ENCODE data around the gene PLXNB2.
"Not testable (repeated sequence)": the region's sequence is repeated elsewhere in the genome, so short reads cannot be mapped to it uniquely, and the experiment has no call there.

The PLXNB2 gene

DNA sequence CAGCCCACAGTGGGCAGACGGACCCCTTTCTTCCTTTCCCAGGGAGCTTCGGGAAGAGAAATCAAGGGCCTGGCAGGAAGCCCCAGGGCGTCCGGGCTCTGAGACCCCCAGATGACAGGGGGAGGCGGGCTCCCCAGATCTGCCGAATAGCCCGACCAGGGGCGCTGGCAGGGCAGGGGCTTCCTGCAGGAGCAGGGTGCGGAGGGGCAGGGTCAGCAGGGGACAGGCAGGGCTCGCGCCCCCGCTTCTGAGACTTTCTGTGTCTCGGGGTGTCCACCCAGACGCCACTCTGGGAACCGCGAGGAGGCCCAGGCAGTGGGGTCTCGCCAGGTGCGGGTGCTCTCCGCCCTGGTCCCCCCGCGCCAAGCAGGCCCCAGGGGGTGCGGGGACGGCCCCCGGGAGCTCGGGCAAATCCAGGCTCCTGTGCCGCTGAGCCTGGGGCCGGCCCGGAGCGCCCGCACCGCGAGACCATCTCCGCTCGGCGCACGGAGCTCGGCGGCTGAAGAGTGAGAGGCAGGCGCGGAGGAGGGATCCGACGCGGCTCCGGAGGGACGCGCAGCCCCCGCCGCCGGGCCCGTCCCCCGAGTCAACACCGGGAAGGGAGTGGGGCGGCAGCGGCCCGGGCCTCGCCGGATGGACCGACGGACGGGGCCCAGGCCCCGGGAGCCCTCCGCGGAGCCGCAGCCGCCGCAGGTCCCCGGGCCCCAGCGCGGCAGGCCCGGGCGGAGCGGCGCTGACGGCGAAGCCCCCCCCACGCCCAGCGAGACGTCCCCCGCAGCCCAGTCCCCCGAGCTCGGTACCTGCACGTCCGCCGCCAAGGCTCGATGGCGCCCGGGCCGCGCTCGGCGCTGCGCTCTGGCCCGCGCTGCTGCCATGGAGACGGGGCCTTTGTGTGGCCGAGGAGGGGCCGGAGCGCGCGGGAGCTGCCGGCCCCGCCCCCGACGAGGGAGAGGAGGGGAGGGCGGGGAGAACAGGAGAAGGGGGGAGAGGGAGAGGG is at the start of gene PLXNB2:
PLXNB2 (minus strand) TSS at position 894 of the 997 bp plus-strand sequence. CDS start 17,062 bp downstream, outside the sequence.
- peak; percentile 74 for DNase-seq

DNA sequence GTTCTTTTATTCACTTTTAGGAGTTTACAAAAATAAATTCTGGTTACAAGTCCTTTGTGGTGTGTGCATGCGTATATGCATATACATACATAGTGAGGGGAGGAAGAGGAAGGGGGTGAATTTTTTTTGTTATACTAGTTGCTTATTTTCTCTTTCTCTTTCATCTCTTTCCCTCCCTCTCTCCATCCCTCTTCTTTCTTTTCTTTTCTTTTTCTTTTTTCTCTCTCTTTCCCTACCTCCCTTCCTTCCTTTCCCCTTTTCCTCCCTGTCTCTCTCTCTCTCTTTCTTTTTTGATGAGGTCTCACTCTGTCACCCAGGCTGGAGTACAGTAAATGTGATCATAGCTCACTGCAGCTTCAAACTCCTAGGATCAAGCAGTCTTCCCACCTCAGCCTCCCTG is 49.8 kb upstream of the PLXNB2 start:
- no peak for DNase-seq

DNA sequence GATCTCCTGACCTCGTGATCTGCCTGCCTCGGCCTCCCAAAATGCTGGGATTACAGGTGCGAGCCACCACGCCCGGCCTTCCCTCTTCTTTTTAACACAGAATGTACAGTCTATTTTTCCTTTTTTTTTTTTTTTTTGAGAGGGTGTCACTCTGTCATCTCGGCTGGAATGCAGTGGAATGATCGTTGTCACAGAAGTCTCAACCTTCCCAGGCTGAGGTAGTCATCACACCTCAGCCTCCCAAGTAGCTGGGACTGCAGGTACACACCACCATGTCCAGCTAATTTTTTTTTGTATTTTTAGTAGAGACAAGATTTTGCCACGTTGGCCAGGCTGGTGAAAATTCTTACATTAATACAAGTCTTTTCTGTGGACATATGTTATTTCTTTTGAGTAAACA is 48.7 kb upstream of the PLXNB2 start:
- no peak for DNase-seq

- DNase-seq = no peak
These were observed 40.6 kb upstream of the PLXNB2 start for GRCh38 chr22:50348058-50348457.

- DNase-seq = no peak
These were observed 39.7 kb upstream of the PLXNB2 start for GRCh38 chr22:50347157-50347556.

GRCh38 chr22:50346470-50346869 is 39.0 kb upstream of the PLXNB2 start:
- no peak for DNase-seq

- DNase-seq = no peak
These were observed 36.1 kb upstream of the PLXNB2 start for GRCh38 chr22:50343541-50343935.

DNA sequence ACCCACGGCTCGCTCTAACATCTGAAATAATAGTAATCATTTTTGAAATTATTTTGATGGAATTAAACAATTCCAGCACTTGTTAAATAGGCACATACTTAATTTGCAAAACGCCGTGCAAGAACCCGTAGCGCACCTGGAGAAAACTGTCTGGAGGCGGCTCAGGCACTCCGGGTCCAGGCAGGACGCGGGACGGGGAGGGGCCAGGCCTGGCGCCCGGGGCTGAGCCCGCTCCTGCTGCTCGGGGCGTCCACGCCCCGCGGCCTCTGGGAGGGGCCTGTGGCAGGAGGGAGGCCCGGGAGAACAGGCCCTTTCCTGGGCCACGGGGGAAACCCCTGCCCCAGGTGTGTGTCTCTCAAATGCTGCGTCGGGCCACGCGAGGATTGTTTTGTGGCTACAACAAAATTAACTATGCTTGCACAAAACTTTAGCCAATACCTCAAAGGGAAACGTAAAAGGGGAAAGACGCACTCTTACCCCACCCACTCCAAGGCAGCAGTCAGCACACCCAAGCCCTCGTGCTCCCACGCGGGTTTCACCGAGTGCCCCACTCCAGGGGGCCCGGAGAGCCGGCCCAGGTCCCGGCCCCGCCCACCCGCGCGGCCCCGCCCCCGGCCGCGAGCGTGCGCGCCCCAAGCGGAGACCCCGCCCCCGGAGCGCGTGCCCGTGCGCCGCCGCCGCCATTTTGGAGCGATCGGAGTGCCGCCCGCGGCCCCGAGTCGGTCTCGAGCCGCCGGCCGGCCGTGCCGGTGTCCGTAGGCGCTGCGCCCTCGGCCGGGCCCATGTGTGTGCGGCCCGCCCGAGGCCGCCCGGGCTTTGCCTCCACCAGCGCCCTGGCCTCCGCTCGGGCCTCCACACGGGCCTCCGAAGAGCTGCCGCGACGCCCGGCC is 35.5 kb upstream of the PLXNB2 start, which contains the start of gene PPP6R2:
PPP6R2 (plus strand) TSS at position 677 of the 890 bp plus-strand sequence. CDS start 50,582 bp downstream, outside the sequence.
- DNase-seq = peak; percentile 81

DNA sequence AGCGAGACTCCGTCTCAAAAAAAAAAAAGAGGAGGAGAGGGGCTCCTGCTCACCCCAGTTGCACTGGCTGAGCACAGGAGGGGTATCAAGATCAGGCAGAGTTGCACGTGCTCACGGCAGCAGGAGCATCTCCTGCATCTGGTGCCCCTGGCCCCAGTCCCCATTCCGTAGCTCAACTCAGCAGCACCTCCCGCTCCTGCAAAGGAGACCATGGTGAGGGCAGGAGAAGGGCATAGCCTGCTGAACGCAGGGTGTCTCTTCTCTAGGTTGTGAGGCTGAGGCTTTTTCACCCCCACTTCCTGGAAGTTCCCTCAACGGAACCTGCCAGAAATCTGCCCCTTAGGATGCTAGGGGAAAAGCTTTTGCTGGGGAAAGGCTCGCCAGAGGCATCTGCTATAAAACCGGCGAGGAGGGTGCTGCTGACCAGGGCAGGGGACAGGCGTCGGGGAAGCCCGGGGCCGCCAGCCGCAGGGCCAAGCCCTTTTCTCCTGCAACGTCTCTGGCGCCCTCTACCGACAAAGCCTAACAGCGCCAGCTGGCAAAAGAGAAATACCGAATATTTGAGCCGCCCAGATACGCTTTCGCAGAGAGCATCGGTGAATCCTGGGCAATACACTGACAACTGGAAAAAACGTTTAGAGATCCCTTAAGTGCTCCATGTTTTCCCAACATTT is 34.7 kb upstream of the PLXNB2 start:
- peak; percentile 82 for DNase-seq

GRCh38 chr22:50339945-50340879 is 32.8 kb upstream of the PLXNB2 start:
- peak; percentile 35 for DNase-seq

DNA sequence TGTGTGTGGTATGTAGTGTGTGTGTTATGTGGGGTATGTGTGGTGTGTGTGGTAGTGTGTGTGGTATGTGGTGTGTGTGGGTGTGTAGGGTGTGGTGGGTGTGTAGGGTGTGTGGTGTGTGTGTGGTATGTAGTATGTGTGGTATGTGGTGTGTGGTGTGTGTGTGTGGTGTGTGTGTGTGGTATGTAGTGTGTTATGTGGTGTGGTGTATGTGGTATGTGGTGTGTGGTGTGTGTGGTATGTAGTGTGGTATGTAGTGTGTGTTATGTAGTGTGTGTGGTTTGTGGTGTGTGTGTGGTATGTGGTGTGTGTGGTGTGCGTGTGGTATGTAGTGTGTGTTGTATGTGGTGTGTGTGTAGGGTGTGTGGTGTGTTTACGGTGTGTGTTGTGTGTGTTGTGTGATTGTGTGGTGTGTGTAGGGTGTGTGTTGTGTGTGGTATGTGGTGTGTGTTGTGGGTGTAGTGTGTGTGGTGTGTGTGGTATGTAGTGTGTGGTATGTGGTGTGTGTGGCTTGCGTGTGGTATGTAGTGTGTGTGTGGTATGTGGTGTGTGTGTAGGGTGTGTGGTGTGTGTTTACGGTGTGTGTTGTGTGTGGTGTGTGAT is 31.5 kb upstream of the PLXNB2 start:
- DNase-seq = no peak

DNA sequence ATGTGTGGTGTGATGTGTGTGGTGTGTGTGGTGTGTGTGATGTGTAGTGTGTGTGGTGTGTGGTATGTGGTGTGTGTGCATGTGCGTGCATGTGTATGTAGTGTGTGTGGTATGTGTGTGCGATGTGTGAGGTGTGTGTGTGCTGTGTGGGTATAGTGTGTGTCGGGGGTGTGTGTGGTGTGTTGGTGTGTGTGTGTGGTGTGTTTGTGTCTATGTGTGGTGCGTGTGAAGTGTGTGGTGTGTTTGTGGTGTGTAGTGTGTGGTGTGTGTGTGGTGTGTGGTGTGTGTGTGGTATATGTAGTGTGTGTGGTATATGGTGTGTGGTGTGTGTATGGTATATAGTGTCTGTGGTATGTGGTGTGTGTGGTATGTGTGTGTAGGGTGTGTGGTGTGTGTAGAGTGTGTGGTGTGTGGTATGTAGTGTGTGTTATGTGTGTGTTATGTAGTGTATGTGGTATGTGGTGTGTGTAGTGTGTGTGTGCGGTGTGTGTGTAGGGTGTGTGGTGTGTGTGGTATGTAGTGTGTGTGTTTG is 30.7 kb upstream of the PLXNB2 start:
- no peak for DNase-seq

GRCh38 chr22:50337262-50338041 is 30.0 kb upstream of the PLXNB2 start:
- DNase-seq = no peak

GRCh38 chr22:50334433-50334832 is 27.0 kb upstream of the PLXNB2 start:
- not testable (repeated sequence) for DNase-seq

- no peak for DNase-seq
These were observed 21.8 kb upstream of the PLXNB2 start for GRCh38 chr22:50329236-50329635.

GRCh38 chr22:50327711-50328019 is 20.2 kb upstream of the PLXNB2 start:
- no peak for DNase-seq

- peak; percentile 60 for DNase-seq
These were observed 19.7 kb upstream of the PLXNB2 start, which contains the start of gene DENND6B for GRCh38 chr22:50326956-50327710. Gene DENND6B, minus strand, starts transcription at chr22:50327012. Its CDS starts 24 bp downstream, at chr22:50326988.

DNA sequence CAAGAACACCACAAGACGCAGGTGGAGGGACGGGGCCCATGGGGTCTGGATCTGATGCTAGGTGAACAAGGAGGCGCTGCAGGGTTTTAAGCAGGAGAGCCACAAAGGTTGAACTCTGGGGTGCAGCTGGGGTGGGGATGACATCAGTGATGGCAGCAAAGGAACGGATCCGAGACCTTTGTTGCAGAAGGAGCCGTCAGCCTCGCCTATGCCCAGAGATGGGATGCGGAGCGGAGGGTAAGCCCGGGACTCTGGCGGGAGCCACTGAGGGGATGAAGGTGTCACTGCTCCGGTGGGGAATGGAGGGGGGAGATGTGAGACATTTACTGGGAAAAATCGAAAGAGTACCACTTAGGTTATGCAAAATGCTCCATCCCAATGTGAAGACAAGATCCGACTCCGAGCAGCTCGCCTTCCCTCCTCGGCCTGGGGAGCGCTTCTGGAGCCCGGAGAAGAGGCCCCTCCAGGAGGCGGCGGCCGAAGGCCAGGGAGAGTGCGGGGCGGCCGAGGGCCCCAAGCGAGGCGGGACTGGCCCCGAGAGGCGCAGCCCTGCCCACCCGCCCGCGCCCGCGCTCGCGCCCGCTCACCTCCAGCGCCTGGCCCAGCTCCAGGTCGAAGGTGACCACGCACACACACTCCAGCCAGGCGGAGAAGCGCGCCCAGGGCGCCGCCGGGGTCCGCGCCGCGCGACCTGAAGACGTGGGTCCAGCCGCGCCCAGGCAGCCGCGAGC is 18.9 kb upstream of the PLXNB2 start:
- DNase-seq = no peak

Data from NCI-H2171 treated with DMSO at 0.1 percent for 48 hours (cell line).